Activated CD8-positive, alpha-beta T cell treated with anti-CD3 and anti-CD28 coated beads, Interleukin-2, amount 10 ng/mL, durations not matched to agents 7 days and 5 days (primary cell): ENCODE results near the gene MCCC1. TPM values are rescaled to one million over a fixed set of nuclear protein-coding genes. Genes with fewer than 3 reads are reported as not detected.
"Not testable (repeated sequence)": the region's sequence is repeated elsewhere in the genome, so short reads cannot be mapped to it uniquely, and the experiment has no call there.

ENCODE experiments used
- ATAC-seq: fragments of 150-1000 bp; cut with Tn5 transposase; one replicate; pipeline ENCODE4 v1.10.0; 2021; ENCODE audit warnings: moderate library complexity
- CTCF ChIA-PET: fragments of 350-600 bp; sonication (Branson Sonifier 250); formaldehyde crosslinking; loops from one replicate; lab custom pipeline; 2021; ENCODE audit warnings: antibody characterized with exemption; lab: Charles Lee
- POLR2A ChIA-PET: fragments of 350-600 bp; sonication (Branson Sonifier 250); formaldehyde crosslinking; loops from one replicate; lab custom pipeline; 2021; ENCODE audit warnings: antibody characterized with exemption; lab: Charles Lee
- DNase-seq: peaks from one replicate; pipeline ENCODE4 v3.0.0-alpha.2; 2020
- H3K27ac Mint-ChIP-seq: one replicate; pipeline ENCODE4 v1.8.0; 2021; ENCODE audit warnings: mild to moderate bottlenecking, mixed read lengths
- H3K27me3 Mint-ChIP-seq: one replicate; pipeline ENCODE4 v1.8.0; 2021; ENCODE audit warnings: low read depth, mixed read lengths
- H3K36me3 Mint-ChIP-seq: one replicate; pipeline ENCODE4 v1.8.0; 2021; ENCODE audit warnings: low read depth, mixed read lengths
- H3K4me1 Mint-ChIP-seq: one replicate; pipeline ENCODE4 v1.8.0; 2021; ENCODE audit warnings: low read depth, mixed read lengths
- H3K4me3 Mint-ChIP-seq: one replicate; pipeline ENCODE4 v1.8.0; 2021; ENCODE audit warnings: mild to moderate bottlenecking, mixed read lengths
- H3K9me3 Mint-ChIP-seq: one replicate; pipeline ENCODE4 v1.8.0; 2022; ENCODE audit warnings: mixed read lengths; ENCODE audit not compliant: insufficient read depth
- total RNA-seq, 2 experiments: library from RNA; stranded (reverse); gene quantifications; one replicate each; pipeline ENCODE4 v1.2.3, GENCODE V29; 2021

MCCC1 gene
- total RNA-seq, 2 experiments from 2014 or later = 30.1 to 32.7 TPM

DNA sequence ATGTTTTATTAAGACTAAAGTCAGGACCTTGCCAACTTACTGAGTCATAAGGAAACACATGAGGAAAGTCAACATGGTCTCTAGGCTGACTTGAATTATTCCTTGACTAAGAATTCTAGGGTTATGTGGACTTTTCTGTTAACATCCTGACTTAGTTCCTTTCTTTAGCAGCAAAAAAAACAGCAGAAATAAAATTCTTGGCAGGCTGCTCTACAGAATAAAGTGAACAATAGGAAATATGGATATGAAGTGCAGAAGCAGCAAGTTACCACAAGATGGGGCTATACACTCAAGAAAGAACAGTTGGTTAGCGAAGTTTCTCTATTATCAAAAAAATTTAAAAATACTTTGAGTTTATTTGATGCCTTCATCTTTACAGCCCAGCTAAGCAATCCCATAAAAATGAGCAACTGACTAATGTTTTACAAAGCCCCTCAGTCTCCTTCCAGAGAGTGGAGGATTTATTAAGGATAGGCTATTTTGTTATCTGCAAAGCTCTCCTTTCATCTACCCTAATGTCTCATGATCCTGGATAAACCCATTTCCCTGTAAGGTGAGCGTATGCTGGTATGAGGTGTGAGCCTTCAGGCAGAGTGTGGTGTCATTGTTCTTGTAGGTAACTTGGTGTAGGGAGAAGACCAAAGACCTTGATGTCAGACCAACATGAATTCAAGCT, 23.1 kb upstream of the MCCC1 start:
- peaks cover 10% of the 10 kb centered on the region for H3K36me3 Mint-ChIP-seq
- no peak overlapping the region for H3K4me3 Mint-ChIP-seq
- peaks cover 2% of the 10 kb centered on the region for H3K27me3 Mint-ChIP-seq
- H3K27ac Mint-ChIP-seq = no peak overlapping the region
- H3K9me3 Mint-ChIP-seq = no peaks in the 10 kb centered on the region
- ATAC-seq = no peak
- CTCF ChIA-PET = interaction anchor here (0.7 to 4.3 kb wide), 40 partner anchors 10 to 645 kb away, joined by 3 to 97 read pairs (median 4); partner anchors contain the start of genes LAMP3 and MCCC1
- POLR2A ChIA-PET = no interaction called here
- DNase-seq = no peak
- peaks cover 5% of the 10 kb centered on the region for H3K4me1 Mint-ChIP-seq

GRCh38 chr3:183120538-183121215, 21.4 kb upstream of the MCCC1 start:
- ATAC-seq (no peak), DNase-seq (no peak)
- Mint-ChIP-seq H3K4me3 (no peak overlapping the region), H3K9me3 (no peaks in the 10 kb centered on the region), H3K27ac (no peak overlapping the region), H3K27me3 (peaks cover 6% of the 10 kb centered on the region), H3K36me3 (peaks cover 10% of the 10 kb centered on the region), H3K4me1 (peaks cover 12% of the 10 kb centered on the region)
- ChIA-PET POLR2A (no interaction called here), CTCF (interaction anchor here (4.3 kb wide), 1 partner anchor 263 kb away, joined by 97 read pairs; no protein-coding TSS in a partner anchor)

- ATAC-seq (no peak), DNase-seq (no peak)
- Mint-ChIP-seq H3K36me3 (no peaks in the 10 kb centered on the region), H3K9me3 (no peaks in the 10 kb centered on the region), H3K4me1 (peaks cover 8% of the 10 kb centered on the region), H3K27me3 (peaks cover 12% of the 10 kb centered on the region), H3K4me3 (no peak overlapping the region), H3K27ac (no peak overlapping the region)
- ChIA-PET POLR2A (no interaction called here), CTCF (interaction anchor here (0.9 to 3.2 kb wide), 3 partner anchors 32 to 265 kb away, joined by 4 to 13 read pairs (median 4); no protein-coding TSS in a partner anchor)
Observed at GRCh38 chr3:183117056-183117455, 17.8 kb upstream of the MCCC1 start.

DNA sequence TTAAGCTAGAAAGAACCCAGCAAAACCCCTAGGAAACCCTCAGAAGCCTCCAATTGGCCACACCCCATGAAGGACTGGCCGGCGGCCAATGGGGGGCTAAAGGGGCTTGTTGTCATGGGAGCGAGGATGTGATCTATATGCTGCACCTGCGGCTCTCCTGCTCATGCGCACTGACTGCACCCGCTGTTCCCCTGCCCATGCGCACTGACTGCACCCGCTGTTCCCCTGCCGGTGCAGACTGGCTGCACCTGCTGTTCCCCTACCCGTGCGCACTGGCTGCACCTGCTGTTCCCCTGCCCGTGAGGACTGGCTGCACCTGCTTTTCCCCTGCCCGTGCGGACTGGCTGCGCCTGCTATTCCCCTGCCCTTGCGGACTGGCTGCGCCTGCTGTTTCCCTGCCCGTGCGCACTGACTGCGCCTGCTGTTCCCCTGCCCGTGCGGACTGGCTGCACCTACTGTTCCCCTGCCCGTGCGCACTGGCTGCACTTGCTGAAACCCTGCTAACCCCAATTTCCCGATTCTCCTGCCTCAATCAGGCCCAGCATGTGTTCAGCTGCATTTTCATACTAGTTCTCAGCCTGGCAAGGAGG, 16.8 kb upstream of the MCCC1 start:
- H3K9me3 Mint-ChIP-seq = no peaks in the 10 kb centered on the region
- POLR2A ChIA-PET = interaction anchor here (0.6 kb wide), 1 partner anchor 43 kb away, joined by 3 read pairs; no protein-coding TSS in a partner anchor
- peaks cover 12% of the 10 kb centered on the region for H3K27me3 Mint-ChIP-seq
- no peaks in the 10 kb centered on the region for H3K36me3 Mint-ChIP-seq
- H3K4me1 Mint-ChIP-seq = peaks cover 8% of the 10 kb centered on the region
- ATAC-seq (peak; percentile 90), DNase-seq (peak; percentile 77)
- peak overlapping the region; percentile 74 for H3K4me3 Mint-ChIP-seq
- H3K27ac Mint-ChIP-seq = no peak overlapping the region
- CTCF ChIA-PET = interaction anchor here (1.2 to 3.2 kb wide), 2 partner anchors 63 to 266 kb away, joined by 4 to 13 read pairs; no protein-coding TSS in a partner anchor

GRCh38 chr3:183114384-183115178, 15.3 kb upstream of the MCCC1 start:
- ChIA-PET POLR2A (no interaction called here), CTCF (no interaction called here)
- H3K36me3 Mint-ChIP-seq = no peaks in the 10 kb centered on the region
- ATAC-seq (no peak), DNase-seq (no peak)
- H3K4me3 Mint-ChIP-seq = no peak overlapping the region
- H3K4me1 Mint-ChIP-seq = peaks cover 8% of the 10 kb centered on the region
- H3K27ac Mint-ChIP-seq = no peak overlapping the region
- H3K9me3 Mint-ChIP-seq = peaks cover 5% of the 10 kb centered on the region
- H3K27me3 Mint-ChIP-seq = peaks cover 13% of the 10 kb centered on the region

DNA sequence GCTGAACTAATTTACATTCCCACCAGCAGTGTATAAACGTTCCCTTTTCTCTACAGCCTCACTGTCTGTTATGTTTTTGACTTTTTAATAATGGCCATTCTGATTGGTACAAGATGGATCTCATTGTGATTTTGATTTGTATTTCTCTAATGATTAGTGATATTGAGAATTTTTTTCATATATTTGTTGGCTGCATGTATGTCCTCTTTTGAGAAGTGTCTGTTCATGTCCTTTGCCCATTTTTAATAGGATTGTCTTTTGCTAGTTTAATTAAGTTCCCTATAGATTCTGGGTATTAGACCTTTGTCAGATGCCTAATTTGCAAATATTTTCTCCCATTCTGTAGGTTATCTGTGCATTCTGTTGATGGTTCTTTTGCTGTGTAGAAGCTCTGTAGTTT, 10.6 kb upstream of the MCCC1 start:
- H3K27ac Mint-ChIP-seq, DNase-seq, H3K9me3 Mint-ChIP-seq, CTCF ChIA-PET, ATAC-seq, H3K4me1 Mint-ChIP-seq, POLR2A ChIA-PET, H3K4me3 Mint-ChIP-seq, H3K36me3 Mint-ChIP-seq: not testable (repeated sequence)
- peaks cover 11% of the 10 kb centered on the region for H3K27me3 Mint-ChIP-seq

- DNase-seq (no peak), ATAC-seq (no peak)
- POLR2A ChIA-PET = no interaction called here
- Mint-ChIP-seq H3K36me3 (no peaks in the 10 kb centered on the region), H3K9me3 (peaks cover 5% of the 10 kb centered on the region), H3K4me3 (no peak overlapping the region), H3K27ac (no peak overlapping the region), H3K4me1 (peaks cover 2% of the 10 kb centered on the region), H3K27me3 (peaks cover 8% of the 10 kb centered on the region)
- CTCF ChIA-PET = interaction anchor here (1.0 kb wide), 1 partner anchor 10 kb away, joined by 3 read pairs; no protein-coding TSS in a partner anchor
Observed at GRCh38 chr3:183108470-183108869, 9.2 kb upstream of the MCCC1 start.

DNA sequence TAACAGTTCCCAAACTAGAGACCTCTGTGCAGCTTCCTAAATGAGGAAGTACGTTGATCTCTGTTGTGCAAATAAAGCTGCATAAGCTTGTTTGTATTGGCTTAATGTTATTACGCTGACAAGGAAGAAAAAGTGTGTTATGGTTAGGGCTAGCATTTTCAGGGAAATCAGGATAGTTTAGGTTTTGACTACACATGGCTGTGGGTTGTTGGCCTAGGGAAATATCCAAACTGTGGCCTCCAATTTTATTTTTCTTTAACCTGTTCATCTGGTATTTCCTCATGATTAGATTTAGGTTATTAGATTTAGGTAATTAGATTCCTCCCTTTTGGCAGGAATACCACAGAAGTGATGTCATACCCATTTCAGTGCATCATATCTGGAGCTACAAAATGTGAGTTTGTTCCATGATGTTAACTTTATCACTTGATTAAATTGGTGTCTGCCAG, 8.7 kb upstream of the MCCC1 start:
- POLR2A ChIA-PET = no interaction called here
- H3K36me3 Mint-ChIP-seq = no peaks in the 10 kb centered on the region
- DNase-seq = no peak
- no peak overlapping the region for H3K27ac Mint-ChIP-seq
- H3K4me1 Mint-ChIP-seq = peaks cover 3% of the 10 kb centered on the region
- CTCF ChIA-PET = interaction anchor here (1.0 kb wide), 1 partner anchor 10 kb away, joined by 3 read pairs; no protein-coding TSS in a partner anchor
- peaks cover 5% of the 10 kb centered on the region for H3K9me3 Mint-ChIP-seq
- no peak overlapping the region for H3K4me3 Mint-ChIP-seq
- peaks cover 8% of the 10 kb centered on the region for H3K27me3 Mint-ChIP-seq
- no peak for ATAC-seq

DNA sequence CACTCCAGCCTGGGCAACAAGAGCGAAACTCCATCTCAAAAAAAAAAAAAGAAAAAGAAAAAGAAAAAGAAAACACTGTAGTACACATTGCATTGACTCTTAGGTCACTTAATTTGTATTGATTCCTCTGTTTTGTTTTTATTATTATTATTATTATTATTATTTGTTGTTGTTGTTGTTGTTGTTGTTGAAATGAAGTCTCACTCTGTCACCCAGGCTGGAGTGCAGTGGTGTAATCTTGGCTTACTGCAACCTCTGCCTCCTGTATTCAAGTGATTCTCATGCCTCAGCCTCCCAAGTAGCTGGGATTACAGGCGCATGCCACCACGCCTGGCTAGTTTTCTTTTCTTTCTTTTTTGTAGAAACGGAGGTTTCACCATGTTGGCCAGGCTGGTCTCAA, 8.1 kb upstream of the MCCC1 start:
- H3K27ac Mint-ChIP-seq, H3K36me3 Mint-ChIP-seq, H3K27me3 Mint-ChIP-seq, DNase-seq, H3K9me3 Mint-ChIP-seq, H3K4me1 Mint-ChIP-seq, POLR2A ChIA-PET, H3K4me3 Mint-ChIP-seq, ATAC-seq: not testable (repeated sequence)
- CTCF ChIA-PET = interaction anchor here (1.0 kb wide), 1 partner anchor 11 kb away, joined by 3 read pairs; no protein-coding TSS in a partner anchor

- POLR2A ChIA-PET = no interaction called here
Observed at GRCh38 chr3:183106635-183107034, 7.3 kb upstream of the MCCC1 start.

DNA sequence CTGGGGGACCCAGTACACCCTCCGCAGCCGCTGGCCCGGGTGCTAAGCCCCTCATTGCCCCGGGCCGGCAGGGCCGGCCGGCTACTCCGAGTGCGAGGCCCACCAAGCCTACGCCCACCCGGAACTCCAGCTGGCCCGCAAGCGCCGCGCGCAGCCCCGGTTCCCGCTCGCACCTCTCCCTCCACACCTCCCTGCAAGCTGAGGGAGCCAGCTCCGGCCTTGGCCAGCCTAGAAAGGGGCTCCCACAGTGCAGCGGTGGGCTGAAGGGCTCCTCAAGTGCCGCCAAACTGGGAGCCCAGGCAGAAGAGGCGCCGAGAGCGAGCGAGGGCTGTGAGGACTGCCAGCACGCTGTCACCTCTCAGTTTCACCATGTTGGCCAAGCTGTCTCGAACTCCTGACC, 4.7 kb upstream of the MCCC1 start:
- peaks cover 15% of the 10 kb centered on the region for H3K4me1 Mint-ChIP-seq
- H3K9me3 Mint-ChIP-seq, H3K27me3 Mint-ChIP-seq, H3K36me3 Mint-ChIP-seq, H3K27ac Mint-ChIP-seq, POLR2A ChIA-PET, DNase-seq, H3K4me3 Mint-ChIP-seq, ATAC-seq: not testable (repeated sequence)
- CTCF ChIA-PET = interaction anchor here (1.0 kb wide), 1 partner anchor 19 kb away, joined by 4 read pairs; no protein-coding TSS in a partner anchor

More at GRCh38 chr3:183106635-183107034, 7.3 kb upstream of the MCCC1 start:
- ATAC-seq = no peak
- DNase-seq = no peak
- no peak overlapping the region for H3K27ac Mint-ChIP-seq
- no peak overlapping the region for H3K4me3 Mint-ChIP-seq
- H3K27me3 Mint-ChIP-seq = peaks cover 8% of the 10 kb centered on the region
- CTCF ChIA-PET = interaction anchor here (0.7 kb wide), 1 partner anchor 276 kb away, joined by 3 read pairs; no protein-coding TSS in a partner anchor
- no peaks in the 10 kb centered on the region for H3K36me3 Mint-ChIP-seq
- H3K4me1 Mint-ChIP-seq = peaks cover 4% of the 10 kb centered on the region
- peaks cover 5% of the 10 kb centered on the region for H3K9me3 Mint-ChIP-seq
